ENCODE results near the gene PLSCR1.

The PLSCR1 gene, protein sequence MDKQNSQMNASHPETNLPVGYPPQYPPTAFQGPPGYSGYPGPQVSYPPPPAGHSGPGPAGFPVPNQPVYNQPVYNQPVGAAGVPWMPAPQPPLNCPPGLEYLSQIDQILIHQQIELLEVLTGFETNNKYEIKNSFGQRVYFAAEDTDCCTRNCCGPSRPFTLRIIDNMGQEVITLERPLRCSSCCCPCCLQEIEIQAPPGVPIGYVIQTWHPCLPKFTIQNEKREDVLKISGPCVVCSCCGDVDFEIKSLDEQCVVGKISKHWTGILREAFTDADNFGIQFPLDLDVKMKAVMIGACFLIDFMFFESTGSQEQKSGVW

DNA sequence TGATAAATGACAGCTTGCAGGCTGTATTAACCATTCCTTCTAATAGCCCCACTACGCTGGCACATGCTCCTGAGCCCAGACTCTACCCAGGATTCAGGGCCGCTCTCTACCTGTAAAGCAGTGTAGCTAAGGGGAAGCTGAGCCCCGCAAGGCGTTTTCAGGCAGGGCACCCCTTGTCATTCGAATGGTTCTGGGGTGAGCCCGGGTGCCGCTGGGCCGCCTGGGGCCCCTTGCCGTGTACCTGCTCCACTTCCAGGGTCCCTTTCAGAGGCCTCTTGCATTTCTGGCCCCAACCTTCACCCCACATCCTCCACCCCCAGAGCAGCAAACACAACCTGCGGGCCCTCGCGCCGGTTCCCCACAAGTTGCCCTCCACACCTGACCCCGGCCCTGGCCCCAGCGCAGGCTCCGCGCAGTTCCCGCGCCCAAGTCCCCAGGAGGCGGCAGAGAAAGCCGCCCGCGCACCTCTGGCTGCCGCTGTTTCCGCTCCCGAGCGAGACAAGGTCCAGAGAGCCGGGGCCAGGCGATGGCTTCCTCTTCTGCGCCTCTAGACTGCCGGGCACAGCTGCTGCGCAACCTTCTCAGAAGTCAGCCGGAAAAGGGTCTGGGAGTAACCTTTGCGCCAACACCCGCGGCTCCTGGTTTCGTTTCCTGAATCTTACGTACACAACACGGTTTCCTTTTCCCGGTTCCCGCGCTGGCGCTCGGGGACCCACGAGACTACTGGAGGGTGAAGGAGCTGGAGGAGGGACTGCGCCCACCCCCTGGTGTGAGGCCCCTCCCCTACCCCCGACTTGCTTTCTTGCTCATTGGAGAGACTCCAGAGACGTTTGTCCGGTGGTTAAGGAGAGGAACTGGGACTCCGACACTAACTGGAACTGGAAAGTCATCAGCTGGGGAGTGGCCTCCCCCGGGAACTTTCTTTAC is at the start of gene PLSCR1:
TSS of gene PLSCR1 (minus strand) at position 606 of the 927 bp plus-strand sequence. CDS start 8,055 bp downstream, outside the sequence.
- DNase-seq (ENCODE audit: low read depth, low spot score) = peak; percentile 57

GRCh38 chr3:146593776-146594175 is 49.4 kb upstream of the PLSCR1 start:
- no peak for DNase-seq (ENCODE audit: low read depth, low spot score)

DNA sequence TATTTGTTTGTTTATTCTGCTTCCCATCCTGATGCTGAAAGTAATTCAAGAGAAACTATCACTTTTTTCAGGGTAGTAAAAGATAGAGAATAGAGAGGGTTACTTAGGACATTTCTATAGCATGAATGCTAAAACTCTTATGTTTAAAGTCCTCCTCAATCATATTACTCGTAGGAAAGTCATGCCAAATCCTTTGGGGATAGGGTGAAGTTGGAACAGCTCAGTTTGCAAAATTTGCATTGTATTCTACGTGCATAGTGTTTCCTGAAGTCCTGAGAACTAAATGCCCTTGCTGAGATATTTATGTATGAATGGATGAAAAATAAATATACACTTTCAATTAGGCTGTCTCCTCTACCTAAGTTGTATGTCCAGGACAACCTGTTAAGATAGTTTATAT is 46.1 kb upstream of the PLSCR1 start:
- no peak for DNase-seq (ENCODE audit: low read depth, low spot score)

DNA sequence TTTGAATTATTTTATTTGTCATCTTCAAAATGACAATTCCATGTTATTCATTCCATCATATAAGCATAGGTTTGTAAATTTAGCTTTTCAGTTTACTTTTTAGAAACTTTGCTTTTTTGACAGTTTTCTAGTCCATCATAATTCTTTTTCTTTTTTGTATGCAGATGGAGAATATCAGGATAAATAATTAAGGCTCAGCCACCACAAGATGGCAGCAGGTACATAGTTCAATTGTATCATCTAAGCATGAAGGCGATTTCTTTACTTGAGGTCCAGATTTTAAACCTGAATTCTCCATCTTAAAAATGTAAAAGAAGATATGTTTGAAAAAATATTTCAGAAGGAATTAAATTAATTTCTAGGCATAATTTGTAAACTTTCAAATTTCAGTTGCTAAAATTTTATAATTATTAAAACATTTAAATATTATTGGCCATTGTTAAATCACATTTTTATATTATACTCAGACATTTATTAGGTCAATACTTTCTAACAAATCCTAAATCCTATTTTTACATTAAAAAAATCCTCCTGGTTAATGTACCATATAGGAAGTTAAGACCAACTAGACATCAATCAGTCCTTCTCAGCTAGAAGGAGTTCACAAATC is 45.6 kb upstream of the PLSCR1 start:
- DNase-seq (ENCODE audit: low read depth, low spot score) = no peak

DNA sequence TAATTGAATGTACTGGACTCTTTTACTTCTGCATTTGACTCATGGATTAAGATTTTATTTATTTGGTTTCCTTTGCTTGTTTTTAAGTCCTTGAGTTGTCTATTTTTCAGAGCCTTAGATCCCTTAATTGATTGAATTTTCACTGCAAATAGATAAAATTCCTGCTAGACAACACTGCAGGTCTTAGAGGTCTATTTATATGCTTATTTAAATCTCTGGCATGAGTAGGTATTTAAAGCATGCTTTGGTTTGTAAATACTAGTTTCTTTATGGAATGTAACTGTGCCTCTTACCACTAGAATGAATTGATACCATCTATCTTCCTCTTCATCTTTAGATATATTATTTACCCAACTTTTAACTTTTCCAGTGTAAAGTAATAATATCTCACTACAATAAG is 40.7 kb upstream of the PLSCR1 start:
- no peak for DNase-seq (ENCODE audit: low read depth, low spot score)

GRCh38 chr3:146581951-146582467 is 37.6 kb upstream of the PLSCR1 start:
- DNase-seq (ENCODE audit: low read depth, low spot score) = no peak

GRCh38 chr3:146581080-146581601 is 36.7 kb upstream of the PLSCR1 start:
- DNase-seq (ENCODE audit: low read depth, low spot score) = no peak

- DNase-seq (ENCODE audit: low read depth, low spot score) = no peak
These were observed 33.3 kb upstream of the PLSCR1 start for GRCh38 chr3:146577662-146578061.

GRCh38 chr3:146575636-146576035 is 31.2 kb upstream of the PLSCR1 start:
- DNase-seq (ENCODE audit: low read depth, low spot score) = no peak

GRCh38 chr3:146574173-146574572 is 29.8 kb upstream of the PLSCR1 start:
- DNase-seq (ENCODE audit: low read depth, low spot score) = no peak

DNA sequence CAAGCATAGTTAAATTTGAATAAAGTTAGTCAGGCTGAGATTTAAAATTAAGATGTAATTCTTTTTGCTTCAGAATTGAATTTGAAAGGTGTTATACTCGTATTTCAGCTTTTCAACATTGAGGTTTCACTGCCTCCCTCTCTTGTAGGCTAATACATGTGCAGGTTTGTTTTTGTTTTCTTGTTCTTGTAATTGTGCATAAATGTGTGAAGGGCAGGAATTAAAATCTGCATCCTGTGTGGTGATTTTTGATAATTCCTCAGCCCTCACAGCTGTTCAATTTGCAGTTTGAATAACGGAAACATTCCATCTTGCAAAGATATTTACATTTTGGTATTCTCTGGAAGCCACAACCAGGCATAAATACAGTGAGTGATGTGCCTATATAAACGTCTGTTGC is 24.9 kb upstream of the PLSCR1 start:
- DNase-seq (ENCODE audit: low read depth, low spot score) = no peak

- no peak for DNase-seq (ENCODE audit: low read depth, low spot score)
These were observed 21.7 kb upstream of the PLSCR1 start for GRCh38 chr3:146566138-146566537.

- DNase-seq (ENCODE audit: low read depth, low spot score) = no peak
These were observed 17.5 kb upstream of the PLSCR1 start for GRCh38 chr3:146561879-146562278.

- DNase-seq (ENCODE audit: low read depth, low spot score) = no peak
These were observed 17.1 kb upstream of the PLSCR1 start for GRCh38 chr3:146561463-146561862.

DNA sequence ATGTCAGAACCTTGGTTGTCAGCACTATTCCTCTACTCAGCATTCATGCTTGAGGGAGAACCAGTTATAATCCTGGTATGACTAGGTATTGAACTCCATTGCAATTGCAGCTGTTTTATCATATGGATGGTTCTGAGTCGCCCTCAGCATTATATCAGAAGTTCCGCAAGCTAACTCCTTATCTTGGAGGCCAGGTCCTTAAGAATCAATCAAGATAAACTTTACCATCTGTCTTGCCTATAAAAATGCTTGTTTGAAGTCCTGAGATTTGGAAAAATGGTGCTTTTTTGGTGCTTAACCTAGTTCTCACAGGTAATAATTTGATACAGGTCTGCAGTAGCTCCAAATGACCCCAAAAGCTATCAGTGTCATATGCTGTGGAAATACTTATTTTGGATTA is 16.3 kb upstream of the PLSCR1 start:
- no peak for DNase-seq (ENCODE audit: low read depth, low spot score)

- DNase-seq (ENCODE audit: low read depth, low spot score) = no peak
These were observed 15.0 kb upstream of the PLSCR1 start for GRCh38 chr3:146559388-146559787.

GRCh38 chr3:146558781-146559180 is 14.4 kb upstream of the PLSCR1 start:
- DNase-seq (ENCODE audit: low read depth, low spot score) = no peak

DNA sequence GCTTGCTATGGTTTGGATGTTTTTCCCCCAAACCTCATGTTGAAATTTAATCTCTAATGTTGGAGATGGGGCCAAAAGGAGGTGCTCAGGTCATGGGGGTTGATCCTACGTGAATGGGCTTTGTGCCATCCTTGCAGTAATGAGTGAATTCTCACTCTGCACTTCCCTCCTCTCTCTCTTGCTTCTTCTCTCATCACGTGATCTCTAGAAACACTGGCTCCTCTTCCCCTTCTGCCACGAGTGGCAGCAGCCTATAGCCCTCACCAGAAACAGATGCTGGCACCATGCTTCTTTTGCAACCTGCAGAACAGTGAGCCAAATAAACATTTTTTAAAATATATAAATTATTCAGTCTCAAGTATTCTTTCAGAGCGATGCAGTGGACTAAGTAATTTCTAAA is 13.3 kb upstream of the PLSCR1 start:
- DNase-seq (ENCODE audit: low read depth, low spot score) = no peak

GRCh38 chr3:146555311-146555710 is 10.9 kb upstream of the PLSCR1 start:
- no peak for DNase-seq (ENCODE audit: low read depth, low spot score)

GRCh38 chr3:146554151-146554760 is 9.8 kb upstream of the PLSCR1 start:
- DNase-seq (ENCODE audit: low read depth, low spot score) = no peak

GRCh38 chr3:146550743-146551510 is 6.5 kb upstream of the PLSCR1 start:
- no peak for DNase-seq (ENCODE audit: low read depth, low spot score)
